Liver (tissue), 9 donors: ENCODE measurements around the gene VPS39. TPM values are rescaled to one million over a fixed set of nuclear protein-coding genes. Genes with fewer than 3 reads are reported as not detected.

ENCODE experiments used
- DNase-seq: peaks from one replicate; pipeline ENCODE4 v3.0.0-alpha.2; 2017; ENCODE audit warnings: low spot score
- H3K27ac ChIP-seq, 2 donors: one replicate each; pipeline ENCODE4 v1.7.0; 2013; ENCODE audit warnings: inconsistent platforms in 2 of 2, low read length in 2 of 2, control low read depth in 1 of 2, low read depth in 1 of 2, mild to moderate bottlenecking in 1 of 2
- H3K27me3 ChIP-seq, 4 donors: one replicate each; pipeline versions ENCODE4 v1.6.1 to v1.7.0; 2013; ENCODE audit warnings: low read length in 3 of 4, inconsistent platforms in 1 of 4, mild to moderate bottlenecking in 1 of 4, moderate library complexity in 1 of 4; ENCODE audit not compliant: control insufficient read depth in 4 of 4, insufficient read depth in 4 of 4
- H3K36me3 ChIP-seq, 4 donors: one replicate each; pipeline versions ENCODE4 v1.6.1 to v1.7.0; 2013; ENCODE audit warnings: low read length in 3 of 4, mild to moderate bottlenecking in 3 of 4, low read depth in 1 of 4, moderate library complexity in 1 of 4; ENCODE audit not compliant: control insufficient read depth in 4 of 4, insufficient read depth in 3 of 4
- H3K4me1 ChIP-seq, 4 donors: one replicate each; pipeline versions ENCODE4 v1.6.1 to v1.7.0; 2013; ENCODE audit warnings: low read length in 3 of 4, mild to moderate bottlenecking in 3 of 4, moderate library complexity in 1 of 4; ENCODE audit not compliant: control insufficient read depth in 4 of 4, insufficient read depth in 4 of 4
- H3K4me3 ChIP-seq, 3 donors: one replicate each; pipeline versions ENCODE4 v1.6.1 to v1.7.0; 2013; ENCODE audit warnings: low read length in 3 of 3, control low read depth in 1 of 3, low read depth in 1 of 3, mild to moderate bottlenecking in 1 of 3
- H3K9ac ChIP-seq, 2 donors: one replicate each; pipeline ENCODE4 v1.7.0; 2013; ENCODE audit warnings: low read length in 2 of 2, mild to moderate bottlenecking in 2 of 2, moderate library complexity in 2 of 2, control low read depth in 1 of 2, low read depth in 1 of 2
- H3K9me3 ChIP-seq, 4 donors: one replicate each; pipeline versions ENCODE4 v1.6.1 to v1.7.0; 2013; ENCODE audit warnings: low read length in 3 of 4; ENCODE audit not compliant: control insufficient read depth in 4 of 4
- ATF3 ChIP-seq: IDR thresholded peaks from 2 replicates; pipeline ENCODE4 v1.6.1; 2016; ENCODE audit warnings: antibody characterized with exemption
- CTCF ChIP-seq: fragments of 150-350 bp; IDR thresholded peaks from 2 replicates; pipeline ENCODE4 v1.5.1; 2017; ENCODE audit warnings: improper control_type of control experiment, low read depth, low read length; ENCODE audit not compliant: missing input control
- EGR1 ChIP-seq, 2 donors: IDR thresholded peaks; 2 replicates each; pipeline ENCODE4 v1.6.1; 2016 to 2018; ENCODE audit warnings: antibody characterized with exemption in 2 of 2, low read depth in 2 of 2
- FOXA1 ChIP-seq: IDR thresholded peaks from 2 replicates; pipeline ENCODE4 v1.6.1; 2016; ENCODE audit warnings: antibody characterized with exemption
- FOXA2 ChIP-seq: IDR thresholded peaks from 2 replicates; pipeline ENCODE4 v1.6.1; 2016; ENCODE audit warnings: antibody characterized with exemption
- HNF4A ChIP-seq, 2 donors: conservative IDR thresholded peaks; 2 replicates each; pipeline ENCODE4 v1.6.1; 2016; ENCODE audit warnings: antibody characterized with exemption in 2 of 2, mild to moderate bottlenecking in 2 of 2
- JUND ChIP-seq, 2 donors: IDR thresholded peaks; 2 replicates each; pipeline ENCODE4 v1.6.1; 2016; ENCODE audit warnings: antibody characterized with exemption in 2 of 2
- NR2F2 ChIP-seq: IDR thresholded peaks from 2 replicates; pipeline ENCODE4 v1.6.1; 2016; ENCODE audit warnings: antibody characterized with exemption
- RAD21 ChIP-seq, 2 donors: IDR thresholded peaks; 2 replicates each; pipeline ENCODE4 v1.6.1; 2016; ENCODE audit warnings: antibody characterized with exemption in 2 of 2, mild to moderate bottlenecking in 2 of 2
- REST ChIP-seq: IDR thresholded peaks from 2 replicates; pipeline ENCODE4 v1.6.1; 2016; ENCODE audit warnings: antibody characterized with exemption, mild to moderate bottlenecking
- RXRA ChIP-seq, 2 donors: IDR thresholded peaks; 2 replicates each; pipeline ENCODE4 v1.6.1; 2017 to 2018; ENCODE audit warnings: antibody characterized with exemption in 2 of 2, mild to moderate bottlenecking in 1 of 2
- SP1 ChIP-seq: IDR thresholded peaks from 2 replicates; pipeline ENCODE4 v1.6.1; 2018; ENCODE audit warnings: antibody characterized with exemption, mild to moderate bottlenecking
- TAF1 ChIP-seq: conservative IDR thresholded peaks from 2 replicates; pipeline ENCODE4 v1.6.1; 2016; ENCODE audit warnings: antibody characterized with exemption, mild to moderate bottlenecking
- YY1 ChIP-seq: IDR thresholded peaks from 2 replicates; pipeline ENCODE4 v1.6.1; 2016; ENCODE audit warnings: antibody characterized with exemption, mild to moderate bottlenecking
- ZBTB33 ChIP-seq: IDR thresholded peaks from 2 replicates; pipeline ENCODE4 v1.6.1; 2016; ENCODE audit warnings: antibody characterized with exemption
- WGBS: extraction: QIAGEN DNeasy Blood & Tissue Kit; methylation state at CpG from one replicate; pipeline ENCODE4 v1.1.7; 2013; 5-methylcytosine and 5-hydroxymethylcytosine counted together
- polyA plus RNA-seq, 2 donors: library from polyadenylated mRNA; stranded (reverse) in 1 of 2; unstranded in 1 of 2; fragments of 200-250 nt in 1 of 2; fragments of >200 nt in 1 of 2; fragmentation: Nextera tagmentation in 1 of 2; extraction: Ambion mirVana in 1 of 2; gene quantifications; one replicate each; pipeline versions ENCODE4 v1.2.1 to v1.2.3, GENCODE V29; 2013 to 2015
- total RNA-seq, 2 donors: library from RNA; depleted of rRNA; stranded (reverse); fragments of >200 nt; gene quantifications; one replicate each; pipeline ENCODE4 v1.2.3, GENCODE V29; 2014
- donor health status: healthy.
- donor health status: healthy.
- donor health status: healthy.
- donor health status: healthy.
- donor health status: healthy.

Gene VPS39
- total and polyA plus RNA-seq, 4 donors, result 11.1 to 41.2 (median 16.8) TPM

- Histone ChIP-seq H3K9ac (no peak overlapping the region), H3K9me3 (no peaks in the 10 kb centered on the region), H3K27ac (no peak overlapping the region), H3K4me3 (no peak overlapping the region), H3K4me1 (no peaks in the 10 kb centered on the region), H3K27me3 (no peaks in the 10 kb centered on the region), H3K36me3 (peaks cover 8 to 38% (median 29%) of the 10 kb centered on the region in 4 donors)
- 96% methylated on average over 8 of the region's 8 CpGs for WGBS
- DNase-seq, result no peak
- TF ChIP-seq FOXA1, result no peak
- no peak for TF ChIP-seq RXRA (IDR thresholded peaks at IDR 0.05)
- no peak for TF ChIP-seq HNF4A (conservative IDR thresholded peaks at IDR 0.05)
- no peak for TF ChIP-seq FOXA2
- no peak for TF ChIP-seq NR2F2
- no peak for TF ChIP-seq TAF1
- TF ChIP-seq ZBTB33, result no peak
- TF ChIP-seq ATF3, result no peak
- TF ChIP-seq JUND (IDR thresholded peaks at IDR 0.05), result no peak
- TF ChIP-seq CTCF, result no peak
- no peak for TF ChIP-seq EGR1 (IDR thresholded peaks at IDR 0.05; ENCODE audit: low read depth in 2 of 2)
- no peak for TF ChIP-seq YY1
- no peak for TF ChIP-seq REST
These were observed 50.7 kb downstream of the VPS39 start for GRCh38 chr15:42157381-42157780.

GRCh38 chr15:42156243-42156922 lies 51.7 kb downstream of the VPS39 start, which contains the start of gene PLA2G4F:
PLA2G4F (minus strand) TSS chr15:42156636; CDS start chr15:42156549, 87 bp downstream.
- no peak for DNase-seq
- 60% methylated on average over 8 of the region's 8 CpGs for WGBS
- TF ChIP-seq RAD21 (IDR thresholded peaks at IDR 0.05) (no peak), SP1 (no peak), ZBTB33 (no peak), REST (no peak), JUND (IDR thresholded peaks at IDR 0.05) (no peak), FOXA2 (no peak), NR2F2 (no peak), CTCF (no peak)

More at GRCh38 chr15:42156243-42156922, 51.7 kb downstream of the VPS39 start, which contains the start of gene PLA2G4F:
- Histone ChIP-seq H3K4me1 (no peaks in the 10 kb centered on the region), H3K9ac (no peak within 1 kb of the TSS), H3K27me3 (no peaks in the 10 kb centered on the region), H3K27ac (no peak within 1 kb of the TSS), H3K4me3 (no peak within 1 kb of the TSS), H3K9me3 (no peaks in the 10 kb centered on the region), H3K36me3 (peaks cover 5 to 28% (median 19%) of the 10 kb centered on the region in 4 donors)
